ENCODE data around the gene B3GAT1.

DNA sequence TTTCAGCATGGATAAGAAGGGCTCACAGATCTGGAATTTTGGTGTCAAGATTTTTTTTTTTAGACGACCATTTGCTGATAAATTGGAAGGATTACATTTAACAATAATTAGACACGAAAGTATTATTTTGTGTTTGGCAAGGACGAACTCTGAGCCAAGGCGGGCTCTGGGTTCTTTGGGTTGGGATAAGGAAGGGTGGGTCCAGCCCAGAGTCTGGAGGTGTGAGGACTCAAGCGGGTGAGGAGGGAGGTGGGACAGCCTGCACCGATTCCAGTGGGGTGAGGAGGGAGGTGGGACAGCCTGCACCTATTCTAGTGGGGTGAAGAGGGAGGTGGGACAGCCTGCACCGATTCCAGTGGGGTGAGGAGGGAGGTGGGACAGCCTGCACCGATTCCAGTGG, 4.1 kb downstream of the B3GAT1 start:
- TF ChIP-seq, protein P1, sequence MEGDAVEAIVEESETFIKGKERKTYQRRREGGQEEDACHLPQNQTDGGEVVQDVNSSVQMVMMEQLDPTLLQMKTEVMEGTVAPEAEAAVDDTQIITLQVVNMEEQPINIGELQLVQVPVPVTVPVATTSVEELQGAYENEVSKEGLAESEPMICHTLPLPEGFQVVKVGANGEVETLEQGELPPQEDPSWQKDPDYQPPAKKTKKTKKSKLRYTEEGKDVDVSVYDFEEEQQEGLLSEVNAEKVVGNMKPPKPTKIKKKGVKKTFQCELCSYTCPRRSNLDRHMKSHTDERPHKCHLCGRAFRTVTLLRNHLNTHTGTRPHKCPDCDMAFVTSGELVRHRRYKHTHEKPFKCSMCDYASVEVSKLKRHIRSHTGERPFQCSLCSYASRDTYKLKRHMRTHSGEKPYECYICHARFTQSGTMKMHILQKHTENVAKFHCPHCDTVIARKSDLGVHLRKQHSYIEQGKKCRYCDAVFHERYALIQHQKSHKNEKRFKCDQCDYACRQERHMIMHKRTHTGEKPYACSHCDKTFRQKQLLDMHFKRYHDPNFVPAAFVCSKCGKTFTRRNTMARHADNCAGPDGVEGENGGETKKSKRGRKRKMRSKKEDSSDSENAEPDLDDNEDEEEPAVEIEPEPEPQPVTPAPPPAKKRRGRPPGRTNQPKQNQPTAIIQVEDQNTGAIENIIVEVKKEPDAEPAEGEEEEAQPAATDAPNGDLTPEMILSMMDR (IDR thresholded peaks at IDR 0.05): no peak
- no peak for TF ChIP-seq ZFX (IDR thresholded peaks at IDR 0.05; ENCODE audit: borderline replicate concordance)
